Cardiac septum (tissue), 1 donor: ENCODE data around the gene TTC9B. TPM values are rescaled to one million over a fixed set of nuclear protein-coding genes. Genes with fewer than 3 reads are reported as not detected.

ENCODE experiments used
- DNase-seq: peaks from one replicate; pipeline ENCODE4 v3.0.0-alpha.2; 2020; ENCODE audit warnings: low spot score
- intact Hi-C: fragments of 100-400 bp; cut with DNase I; formaldehyde crosslinking; loops from one replicate; pipeline ENCODE4 v1.14.0; 2022
- long read RNA-seq: library from polyadenylated mRNA; unstranded; transcript quantifications from one replicate; pipeline ENCODE4 v2.0.0, GENCODE V29; 2021
- total RNA-seq: library from RNA; stranded (reverse); fragmentation: NEBNext Ultra II Directional; extraction: Animal tissue kit (Norgen Biotek cat#: 25700); gene quantifications from one replicate; pipeline ENCODE4 v1.2.1, GENCODE V29; 2021
- donor health status: DM: no; HTN: no; CAD: no.

Gene TTC9B
- total RNA-seq, result not detected
- long read RNA-seq, result 0 reads

- intact Hi-C loops, result no loop called here
- no peak for DNase-seq
Measured at GRCh38 chr19:40217934-40218890, at the start of gene TTC9B. Gene TTC9B, minus strand, starts transcription at chr19:40218384. Its CDS starts 3 bp downstream, at chr19:40218381.

- intact Hi-C loops, result no loop called here
- DNase-seq, result no peak
Measured at GRCh38 chr19:40267601-40267997, 49.4 kb upstream of the TTC9B start.

GRCh38 chr19:40266912-40267600 is 48.9 kb upstream of the TTC9B start:
- intact Hi-C loops, result no loop called here
- DNase-seq, result no peak

GRCh38 chr19:40266119-40266518 is 47.9 kb upstream of the TTC9B start:
- DNase-seq, result peak; percentile 85
- intact Hi-C loops, result no loop called here

- intact Hi-C loops, result no loop called here
- DNase-seq, result no peak
Measured at GRCh38 chr19:40265763-40266099, 47.5 kb upstream of the TTC9B start.

- intact Hi-C loops, result no loop called here
Measured at GRCh38 chr19:40265055-40265762, 47.0 kb upstream of the TTC9B start.

GRCh38 chr19:40264314-40265054 is 46.3 kb upstream of the TTC9B start:
- no peak for DNase-seq
- intact Hi-C loops, result no loop called here

More at GRCh38 chr19:40265055-40265762, 47.0 kb upstream of the TTC9B start:
- DNase-seq, result no peak

- no peak for DNase-seq
- intact Hi-C loops, result no loop called here
Measured at GRCh38 chr19:40263440-40264313, 45.5 kb upstream of the TTC9B start.

GRCh38 chr19:40262422-40262821 is 44.2 kb upstream of the TTC9B start:
- intact Hi-C loops, result no loop called here
- no peak for DNase-seq

GRCh38 chr19:40261631-40262030 is 43.4 kb upstream of the TTC9B start:
- no peak for DNase-seq
- intact Hi-C loops, result no loop called here

- no peak for DNase-seq
Measured at GRCh38 chr19:40257096-40257517, 38.9 kb upstream of the TTC9B start.

GRCh38 chr19:40256512-40256911 is 38.3 kb upstream of the TTC9B start:
- intact Hi-C loops, result no loop called here
- DNase-seq, result no peak

More at GRCh38 chr19:40257096-40257517, 38.9 kb upstream of the TTC9B start:
- intact Hi-C loops, result no loop called here

- no peak for DNase-seq
- intact Hi-C loops, result no loop called here
Measured at GRCh38 chr19:40255619-40256166, 37.5 kb upstream of the TTC9B start.

GRCh38 chr19:40254714-40255418 is 36.7 kb upstream of the TTC9B start:
- no peak for DNase-seq
- intact Hi-C loops, result no loop called here

GRCh38 chr19:40253611-40254092 is 35.5 kb upstream of the TTC9B start:
- intact Hi-C loops, result no loop called here
- DNase-seq, result no peak

GRCh38 chr19:40252395-40252794 is 34.2 kb upstream of the TTC9B start:
- intact Hi-C loops, result no loop called here
- no peak for DNase-seq

- no peak for DNase-seq
- intact Hi-C loops, result no loop called here
Measured at GRCh38 chr19:40251991-40252390, 33.8 kb upstream of the TTC9B start.
